H54 (cell line): ENCODE measurements around the gene E2F3.

Source experiments
- DNase-seq: peaks from one replicate; pipeline ENCODE4 v3.0.0; 2011; ENCODE audit warnings: low spot score, mixed read lengths; ENCODE audit not compliant: insufficient read length
- FAIRE-seq: peaks from 3 replicates; lab custom pipeline; 2011; peaks lifted over from hg19 to GRCh38; lab: Jason Lieb, UNC
- POLR2A ChIP-seq: IDR thresholded peaks from 2 replicates; pipeline ENCODE4 v1.6.1; 2011; ENCODE audit warnings: low read depth, mild to moderate bottlenecking, low read length

E2F3 gene

GRCh38 chr6:20377623-20378265 is 23.9 kb upstream of the E2F3 start:
- TF ChIP-seq POLR2A: no peak
- DNase-seq (peak; percentile 14), FAIRE-seq (no peak)

GRCh38 chr6:20379231-20379630 is 22.4 kb upstream of the E2F3 start:
- FAIRE-seq: no peak
- DNase-seq: no peak
- TF ChIP-seq POLR2A: no peak

GRCh38 chr6:20386218-20386617 is 15.5 kb upstream of the E2F3 start:
- DNase-seq: no peak
- no peak for TF ChIP-seq POLR2A
- no peak for FAIRE-seq

- no peak for TF ChIP-seq POLR2A
- FAIRE-seq: no peak
- DNase-seq: no peak
These were observed 12.6 kb upstream of the E2F3 start for GRCh38 chr6:20389066-20389465.

- no peak for TF ChIP-seq POLR2A
- FAIRE-seq: no peak
- no peak for DNase-seq
These were observed 8.4 kb upstream of the E2F3 start for GRCh38 chr6:20393297-20393696.

GRCh38 chr6:20399518-20399917 is 2.2 kb upstream of the E2F3 start:
- FAIRE-seq: no peak
- DNase-seq: no peak
- no peak for TF ChIP-seq POLR2A

- peak; percentile 43 for FAIRE-seq
- DNase-seq: peak; percentile 25
- TF ChIP-seq POLR2A: no peak
These were observed 1.0 kb upstream of the E2F3 start for GRCh38 chr6:20400456-20401204.

GRCh38 chr6:20402092-20402341 is 338 bp downstream of the E2F3 start:
- FAIRE-seq (no peak), DNase-seq (peak; percentile 4)
- no peak for TF ChIP-seq POLR2A

- FAIRE-seq: no peak
- peak; percentile 24 for DNase-seq
- peak; percentile 31; the same call in 1 of the 2 replicates for TF ChIP-seq POLR2A
These were observed 827 bp downstream of the E2F3 start for GRCh38 chr6:20402342-20403069.

- DNase-seq (peak; percentile 80), FAIRE-seq (no peak)
- peak; percentile 72 for TF ChIP-seq POLR2A
These were observed 1.5 kb downstream of the E2F3 start for GRCh38 chr6:20403070-20403765.

- no peak for TF ChIP-seq POLR2A
- FAIRE-seq (no peak), DNase-seq (peak; percentile 22)
These were observed 2.3 kb downstream of the E2F3 start for GRCh38 chr6:20403766-20404640.

- FAIRE-seq (no peak), DNase-seq (peak; percentile 42)
- no peak for TF ChIP-seq POLR2A
These were observed 3.0 kb downstream of the E2F3 start for GRCh38 chr6:20404641-20405032.

GRCh38 chr6:20408851-20409250 is 7.2 kb downstream of the E2F3 start:
- no peak for FAIRE-seq
- no peak for DNase-seq
- TF ChIP-seq POLR2A: no peak
